Ectodermal cell (in vitro differentiated cells): ENCODE data around the gene LRAT.

ENCODE experiments used
- H3K27ac ChIP-seq: 2 replicates; pipeline ENCODE4 v1.7.0; 2013; ENCODE audit warnings: mild to moderate bottlenecking, low read depth, low read length; ENCODE audit not compliant: insufficient read depth, poor library complexity, severe bottlenecking
- H3K27me3 ChIP-seq: 2 replicates; pipeline ENCODE4 v1.7.0; 2013; ENCODE audit warnings: mild to moderate bottlenecking, low read length; ENCODE audit not compliant: insufficient read depth, control insufficient read depth, poor library complexity, severe bottlenecking
- H3K36me3 ChIP-seq: one replicate; pipeline ENCODE4 v1.7.0; 2013; ENCODE audit warnings: low read length; ENCODE audit not compliant: control insufficient read depth, insufficient read depth
- H3K4me1 ChIP-seq: one replicate; pipeline ENCODE4 v1.7.0; 2013; ENCODE audit warnings: low read length; ENCODE audit not compliant: control insufficient read depth, insufficient read depth
- H3K4me3 ChIP-seq: 2 replicates; pipeline ENCODE4 v1.7.0; 2013; ENCODE audit warnings: low read depth, low read length, control low read depth; ENCODE audit not compliant: insufficient read depth
- H3K9me3 ChIP-seq: 2 replicates; pipeline ENCODE4 v1.7.0; 2013; ENCODE audit warnings: mild to moderate bottlenecking, low read length, moderate library complexity; ENCODE audit not compliant: control insufficient read depth
- WGBS, 2 experiments: methylation state at CpG; one replicate each; pipeline ENCODE4 v1.1.7; 2013; ENCODE audit warnings: missing lambda C conversion rate in 2 of 2; 5-methylcytosine and 5-hydroxymethylcytosine counted together

Gene LRAT

DNA sequence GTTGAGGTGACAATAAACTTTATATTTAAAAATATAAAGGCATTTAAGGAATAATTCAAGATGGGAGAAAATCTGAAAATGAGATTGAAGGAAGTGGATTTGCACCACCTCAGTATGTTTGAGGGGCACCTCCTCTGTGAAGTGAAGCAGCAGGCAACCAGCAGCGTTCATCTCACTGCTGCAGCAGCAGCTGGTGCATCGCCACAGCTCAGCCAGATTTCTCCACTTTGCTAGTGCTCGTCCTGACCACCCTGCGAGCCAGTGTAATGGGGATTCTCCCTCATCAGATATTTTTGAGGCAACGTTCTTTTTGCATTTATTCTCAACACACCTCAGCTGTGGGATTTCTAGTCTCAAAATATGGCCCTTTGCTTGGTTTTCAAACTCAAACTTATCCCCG lies 13.9 kb downstream of the LRAT start:
- H3K27ac ChIP-seq: no peak overlapping the region
- WGBS, 2 experiments: 84 to 90% methylated on average over 6 of the region's 6 CpGs
- no peaks in the 10 kb centered on the region for H3K27me3 ChIP-seq
- H3K9me3 ChIP-seq: no peaks in the 10 kb centered on the region
- no peak overlapping the region for H3K4me3 ChIP-seq
- H3K4me1 ChIP-seq: no peaks in the 10 kb centered on the region
- no peaks in the 10 kb centered on the region for H3K36me3 ChIP-seq

DNA sequence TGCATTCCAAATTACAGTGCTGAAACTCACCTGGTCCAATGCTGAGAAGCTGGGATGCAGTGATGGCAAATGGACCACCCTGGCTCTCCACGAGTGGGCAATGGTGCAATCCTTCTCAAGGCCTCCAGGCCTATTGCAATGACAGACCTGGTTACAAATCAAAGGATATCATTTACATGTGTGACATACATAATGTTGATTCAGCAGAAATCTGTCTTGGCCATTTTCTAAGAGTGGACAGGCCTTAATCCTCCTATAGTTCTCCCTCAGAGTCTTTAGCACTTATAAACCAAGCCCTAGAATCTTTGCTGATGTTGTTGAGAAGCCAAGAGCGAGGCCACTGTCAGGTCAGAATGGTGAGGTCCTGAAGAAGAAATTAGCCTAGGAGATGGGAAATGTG lies 17.1 kb downstream of the LRAT start:
- Histone ChIP-seq H3K4me3 (no peak overlapping the region), H3K36me3 (no peaks in the 10 kb centered on the region), H3K27ac (no peak overlapping the region), H3K4me1 (no peaks in the 10 kb centered on the region), H3K9me3 (no peaks in the 10 kb centered on the region), H3K27me3 (no peaks in the 10 kb centered on the region)
- WGBS, 2 experiments: 92% methylated on average over 2 of the region's 2 CpGs

DNA sequence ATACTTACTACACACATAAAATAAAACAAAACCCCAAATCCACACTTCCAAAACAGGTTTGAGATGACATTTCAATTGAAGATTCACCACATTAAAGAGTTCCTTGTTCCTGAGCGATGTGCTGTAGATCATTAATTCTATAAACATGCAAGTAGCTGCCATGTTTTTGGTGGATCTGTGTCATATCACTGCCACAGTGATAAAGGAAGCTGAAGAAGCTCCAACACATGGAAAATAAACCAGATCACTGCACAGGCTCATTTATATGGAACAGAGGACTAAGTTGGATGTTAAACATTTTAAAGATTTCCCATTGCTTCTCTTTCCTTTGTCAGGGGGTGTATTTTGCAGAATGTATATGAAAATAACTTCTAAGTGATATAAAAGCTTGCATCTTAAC lies 34.5 kb downstream of the LRAT start:
- Histone ChIP-seq H3K27me3 (no peaks in the 10 kb centered on the region), H3K27ac (no peak overlapping the region), H3K36me3 (no peaks in the 10 kb centered on the region), H3K4me1 (no peaks in the 10 kb centered on the region), H3K9me3 (no peaks in the 10 kb centered on the region), H3K4me3 (no peak overlapping the region)
- WGBS, 2 experiments: 100% methylated on average over 1 of the region's 1 CpG

DNA sequence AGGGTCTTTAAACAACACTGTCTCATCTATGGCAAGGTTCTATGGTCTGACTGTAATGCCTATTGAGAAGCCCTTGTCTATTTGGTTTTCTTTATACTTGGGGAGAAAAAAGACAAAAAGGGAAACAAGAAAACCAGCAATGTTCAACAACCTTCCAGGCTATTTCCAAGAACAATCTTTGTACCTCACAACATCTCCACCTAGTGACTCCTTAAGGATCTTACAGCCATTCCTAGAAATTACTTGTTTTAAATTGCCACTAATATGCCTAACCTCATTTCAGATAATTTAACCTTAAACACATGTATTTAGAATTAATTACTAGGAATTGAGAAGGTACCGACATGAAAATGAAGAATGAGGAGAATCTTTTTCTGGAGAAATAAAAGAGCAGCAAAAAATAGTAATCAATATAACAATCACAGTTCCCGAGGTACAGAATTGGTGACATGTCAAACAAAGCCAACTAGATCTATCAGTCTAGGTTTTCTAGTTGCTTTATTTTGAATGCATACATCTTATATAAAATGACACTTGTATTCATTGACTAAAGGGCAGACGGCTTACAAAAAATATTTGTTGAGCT lies 35.7 kb downstream of the LRAT start:
- 86 to 94% methylated on average over 1 to 2 of the region's 3 CpGs for WGBS, 2 experiments
- Histone ChIP-seq H3K27ac (no peak overlapping the region), H3K4me3 (no peak overlapping the region), H3K9me3 (no peaks in the 10 kb centered on the region), H3K27me3 (no peaks in the 10 kb centered on the region), H3K4me1 (no peaks in the 10 kb centered on the region), H3K36me3 (no peaks in the 10 kb centered on the region)

DNA sequence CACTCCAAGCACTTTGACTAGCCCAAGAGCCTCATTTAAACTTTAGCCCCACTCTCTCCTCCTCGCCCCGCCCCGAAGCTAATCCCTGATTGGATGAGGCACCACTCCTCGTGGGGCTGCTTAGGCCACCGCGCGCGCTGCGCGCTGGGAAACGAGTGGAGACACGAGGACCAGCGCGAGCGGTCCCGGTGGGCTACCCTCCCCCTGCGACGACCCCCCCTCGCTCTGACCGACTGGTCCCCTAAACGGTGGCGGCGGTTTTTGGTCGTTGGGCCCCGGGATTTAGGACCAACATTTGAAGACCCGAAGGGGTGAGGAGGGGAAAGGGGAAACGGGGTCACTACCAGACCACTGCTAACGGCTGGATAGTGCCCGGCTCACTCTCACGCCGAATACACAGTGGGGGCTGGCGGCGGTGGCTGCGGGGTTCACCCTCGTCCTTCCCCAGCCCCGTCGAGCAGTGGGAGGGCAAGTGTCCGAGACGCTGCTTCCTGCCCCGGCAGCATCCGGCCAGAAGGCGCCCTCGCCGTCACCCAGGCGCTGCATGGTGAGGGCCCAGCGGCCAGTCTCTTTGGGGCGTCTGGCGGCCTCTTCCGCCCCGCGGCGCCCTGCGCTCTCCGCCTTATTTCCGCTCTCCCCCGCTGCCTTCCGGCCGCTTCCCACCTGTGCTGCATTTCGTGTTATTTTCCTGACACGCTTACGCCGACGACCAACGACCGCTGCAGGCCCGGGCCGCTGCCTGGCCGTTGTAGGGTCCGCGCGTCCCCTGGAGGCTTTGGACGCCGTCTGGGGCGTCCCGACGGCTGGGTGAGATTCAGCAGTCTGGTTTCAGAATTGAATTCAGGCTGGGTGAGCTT lies 37.6 kb downstream of the LRAT start, which contains the start of gene RBM46:
Gene RBM46, plus strand, starts transcription at position 147 of the 857 bp plus-strand sequence. CDS start 15,481 bp downstream, outside the sequence.
- WGBS, 2 experiments: 96% methylated on average over 76 of the region's 76 CpGs
- Histone ChIP-seq H3K36me3 (no peaks in the 10 kb centered on the region), H3K4me3 (no peak within 1 kb of the TSS), H3K9me3 (no peaks in the 10 kb centered on the region), H3K27me3 (no peaks in the 10 kb centered on the region), H3K4me1 (no peaks in the 10 kb centered on the region), H3K27ac (no peak within 1 kb of the TSS)

DNA sequence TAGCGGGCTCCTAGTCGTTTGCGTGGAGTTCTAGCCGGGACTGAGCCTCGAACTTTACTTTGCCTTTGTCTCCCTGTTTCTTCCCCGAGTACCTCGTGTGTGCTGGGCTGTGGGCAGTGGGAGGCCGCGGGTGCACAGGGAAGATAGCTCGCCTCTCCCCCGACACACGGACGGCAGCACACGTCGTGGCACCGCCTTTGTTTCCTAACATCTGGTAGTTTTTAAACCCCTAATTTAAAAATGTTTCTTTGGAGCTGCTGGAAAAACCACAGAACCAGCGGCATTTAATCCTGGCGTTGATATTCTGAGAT lies 38.1 kb downstream of the LRAT start:
- H3K4me3 ChIP-seq: no peak overlapping the region
- no peaks in the 10 kb centered on the region for H3K4me1 ChIP-seq
- H3K9me3 ChIP-seq: no peaks in the 10 kb centered on the region
- no peaks in the 10 kb centered on the region for H3K27me3 ChIP-seq
- no peaks in the 10 kb centered on the region for H3K36me3 ChIP-seq
- no peak overlapping the region for H3K27ac ChIP-seq
- WGBS, 2 experiments: 93 to 95% methylated on average over 18 of the region's 18 CpGs
